Endometrium (tissue), 2 donors: Measurements from ENCODE around the gene LCP1.

Source experiments
- FAIRE-seq: peaks from 2 replicates; lab custom pipeline; 2012; peaks lifted over from hg19 to GRCh38; lab: Jason Lieb, UNC
- donor health status: control.
- donor health status: control.

Gene LCP1

DNA sequence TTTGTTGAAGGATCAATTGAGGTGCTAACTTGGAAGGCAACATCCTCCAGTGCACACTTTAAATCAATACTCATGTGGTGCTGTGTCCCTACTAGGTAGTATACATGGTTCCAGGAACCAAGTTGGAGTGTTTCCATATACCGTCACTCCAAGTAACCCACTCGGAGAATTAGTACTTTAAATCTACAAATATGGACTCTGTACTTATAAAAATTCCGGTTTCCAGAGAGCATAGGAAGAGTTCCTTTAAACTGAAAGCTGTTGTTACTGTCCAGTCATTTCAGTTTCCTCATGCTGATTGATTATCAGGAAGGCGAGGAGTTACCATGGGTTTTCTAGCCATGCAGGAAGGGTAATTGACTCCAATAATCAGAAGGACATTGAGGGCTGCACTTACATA lies 84.3 kb downstream of the LCP1 start:
- no peak for FAIRE-seq

DNA sequence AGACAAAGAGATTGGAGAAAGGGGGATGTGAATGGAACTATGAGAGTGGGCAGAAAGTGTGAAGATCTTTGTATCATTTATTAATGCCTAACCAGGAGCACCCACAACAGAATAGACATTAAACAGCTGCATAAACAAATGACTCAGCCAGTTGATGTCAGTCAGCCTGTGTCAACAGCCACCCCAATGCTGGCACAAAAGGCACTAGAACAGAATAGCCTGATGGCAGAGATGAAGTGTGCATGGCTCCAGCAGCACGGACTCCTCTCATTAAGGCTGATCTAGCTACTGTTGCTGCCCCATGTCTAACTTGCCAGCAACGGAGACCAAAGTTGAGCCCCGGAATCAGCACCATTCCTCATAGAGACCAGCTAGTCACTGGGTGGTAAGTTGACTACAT lies 85.0 kb downstream of the LCP1 start:
- FAIRE-seq, result no peak

DNA sequence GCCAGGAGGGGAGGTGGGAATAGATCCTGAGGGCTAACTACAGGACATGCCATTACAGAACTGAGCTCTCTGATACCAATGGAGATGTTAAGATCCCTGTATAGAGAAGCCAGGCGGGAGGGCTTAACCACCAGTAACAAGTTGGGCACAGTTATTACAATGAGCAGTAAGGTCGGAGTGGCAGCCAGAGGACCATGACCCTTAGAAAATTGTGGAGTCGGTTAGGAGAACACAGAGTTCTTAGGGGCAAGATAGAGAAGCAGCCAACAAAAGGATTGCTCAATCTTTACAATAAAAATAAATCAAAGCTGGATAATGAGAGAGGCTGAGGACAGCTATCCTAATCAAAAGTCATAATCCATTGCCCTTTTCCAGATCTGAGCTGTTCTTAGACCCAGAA lies 87.5 kb downstream of the LCP1 start:
- FAIRE-seq, result no peak

DNA sequence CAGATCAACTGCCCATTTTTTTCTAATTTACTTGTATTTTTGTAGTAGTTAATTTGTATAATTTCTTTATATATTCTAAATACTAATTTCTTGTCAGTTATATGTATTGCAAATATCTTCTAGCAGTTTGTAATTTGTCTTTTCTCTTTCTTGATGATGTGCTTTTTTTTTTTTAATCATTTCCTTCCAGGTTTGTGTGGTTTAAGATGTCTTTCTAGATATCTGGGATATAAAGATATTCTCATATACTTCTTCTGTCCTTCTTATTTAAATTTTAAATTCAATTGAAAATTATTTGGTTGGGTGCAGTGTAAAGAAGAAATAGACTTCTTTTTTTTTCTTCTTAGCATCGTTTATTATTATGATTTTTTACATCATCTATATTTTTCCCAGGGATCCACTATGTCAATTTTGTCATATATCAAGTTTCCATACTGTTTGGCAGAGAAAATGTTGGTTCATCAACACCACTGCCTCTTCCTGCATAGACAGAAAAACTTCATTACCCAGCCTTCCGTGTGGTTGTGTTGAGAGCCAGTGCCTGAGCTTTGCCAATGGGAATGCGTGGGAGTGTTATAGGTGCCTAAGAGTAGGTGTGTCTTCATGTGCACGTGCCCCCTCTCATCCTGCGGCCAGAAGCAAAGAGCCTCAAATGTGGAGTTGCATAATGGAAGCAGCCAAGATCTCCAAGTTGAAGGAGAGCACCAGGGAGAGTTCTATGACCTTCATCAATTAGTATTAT lies 93.0 kb downstream of the LCP1 start:
- FAIRE-seq, result no peak

DNA sequence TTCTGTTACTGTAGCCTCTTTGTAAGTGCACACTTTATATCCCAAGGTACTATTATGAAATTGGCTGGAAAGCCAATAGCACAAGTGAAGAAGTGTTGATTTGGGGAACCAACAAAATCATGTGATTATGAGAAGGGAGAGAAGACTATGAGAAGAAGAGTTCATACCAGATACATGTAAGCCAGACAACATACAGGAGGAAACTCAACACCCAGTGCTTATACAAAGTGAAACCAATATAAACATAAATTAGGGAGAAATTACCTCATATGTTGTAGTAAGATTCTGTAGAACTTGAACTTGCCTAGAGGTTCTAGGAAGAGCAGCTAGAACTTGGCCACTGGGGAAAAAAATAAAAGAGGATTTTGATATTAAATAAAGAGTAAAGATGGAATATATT lies 94.5 kb downstream of the LCP1 start:
- no peak for FAIRE-seq

DNA sequence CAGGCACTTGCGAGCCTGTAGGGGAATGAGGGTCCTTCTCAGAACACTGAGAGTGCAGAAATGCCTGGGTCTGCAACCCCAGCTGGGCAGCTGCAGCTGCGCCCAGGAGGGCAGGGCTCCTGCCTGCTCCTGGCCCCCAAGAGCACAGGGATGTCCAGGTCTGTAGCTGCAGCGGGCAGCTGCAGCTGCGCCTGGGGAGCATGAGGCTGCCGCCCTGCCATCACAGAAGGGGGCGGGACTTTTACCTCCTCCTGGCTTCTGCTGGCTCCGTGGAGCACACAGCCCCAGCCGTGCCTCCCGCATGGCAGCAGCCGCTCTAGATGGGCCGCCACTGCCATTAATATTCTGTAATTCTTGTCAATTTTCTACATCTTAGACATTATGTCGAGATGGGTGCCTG lies 95.0 kb downstream of the LCP1 start:
- FAIRE-seq, result no peak

DNA sequence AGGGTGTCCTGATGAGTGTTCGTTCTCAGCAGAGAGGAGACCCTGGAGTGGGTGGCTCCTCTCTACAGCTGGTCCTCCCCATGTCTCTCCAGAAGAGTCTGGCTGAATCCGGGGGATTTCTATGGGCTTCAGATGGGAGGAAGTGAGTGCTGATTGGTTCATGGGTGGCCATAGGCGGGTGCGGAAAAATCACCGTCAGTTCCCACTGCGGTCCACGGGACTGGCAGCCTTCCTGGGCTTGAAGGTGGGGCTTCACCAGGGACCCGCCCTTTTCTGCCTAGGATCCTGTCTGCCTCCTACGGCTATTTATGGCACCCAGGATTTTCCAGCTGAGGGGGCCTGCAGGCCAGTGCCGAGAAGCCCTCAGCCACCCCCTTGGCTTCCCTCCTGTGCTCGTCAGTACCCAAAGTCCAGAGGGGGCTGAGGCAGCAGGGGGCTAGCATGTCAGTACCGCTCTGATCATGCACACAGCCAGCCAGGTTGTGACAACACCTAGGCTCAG lies 95.5 kb downstream of the LCP1 start:
- no peak for FAIRE-seq

DNA sequence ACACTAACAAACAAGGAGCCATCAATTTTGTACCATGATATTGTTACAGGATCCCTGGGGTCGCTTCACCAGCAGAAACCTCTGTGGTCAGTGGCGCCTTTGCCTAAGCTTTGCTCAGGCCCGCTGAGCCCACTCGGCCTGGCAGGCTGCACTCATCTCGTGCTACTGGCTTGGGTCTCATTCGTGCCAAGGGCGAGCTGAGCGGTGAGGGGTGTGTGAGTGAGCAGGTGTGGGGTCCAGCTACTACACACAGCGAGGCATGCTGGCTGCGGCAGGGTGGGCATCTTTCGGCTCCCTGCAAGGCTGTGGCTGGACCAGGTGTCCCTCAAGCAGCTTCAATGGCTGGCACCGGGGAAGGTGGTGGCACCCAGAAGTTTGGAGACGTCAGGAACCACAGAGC lies 96.2 kb downstream of the LCP1 start:
- no peak for FAIRE-seq

DNA sequence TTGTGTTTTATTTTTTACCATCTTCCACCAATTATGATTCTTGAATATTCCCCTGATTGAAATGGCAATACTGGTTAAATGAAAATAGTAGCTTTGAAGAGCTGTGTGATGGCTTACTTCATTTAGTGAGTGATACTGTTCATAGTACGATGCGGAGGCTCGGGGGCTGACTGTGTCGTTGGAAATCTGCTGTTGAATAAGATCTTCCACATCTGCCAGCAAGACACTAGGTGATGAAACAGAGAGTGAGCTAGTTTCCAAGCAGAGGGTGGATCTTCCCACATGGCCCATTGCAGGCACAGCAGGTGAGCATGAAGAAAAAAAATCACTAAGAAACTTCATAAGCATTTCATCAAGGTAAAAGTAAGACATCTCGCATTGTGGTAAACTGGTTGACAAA lies 99.7 kb downstream of the LCP1 start:
- no peak for FAIRE-seq

DNA sequence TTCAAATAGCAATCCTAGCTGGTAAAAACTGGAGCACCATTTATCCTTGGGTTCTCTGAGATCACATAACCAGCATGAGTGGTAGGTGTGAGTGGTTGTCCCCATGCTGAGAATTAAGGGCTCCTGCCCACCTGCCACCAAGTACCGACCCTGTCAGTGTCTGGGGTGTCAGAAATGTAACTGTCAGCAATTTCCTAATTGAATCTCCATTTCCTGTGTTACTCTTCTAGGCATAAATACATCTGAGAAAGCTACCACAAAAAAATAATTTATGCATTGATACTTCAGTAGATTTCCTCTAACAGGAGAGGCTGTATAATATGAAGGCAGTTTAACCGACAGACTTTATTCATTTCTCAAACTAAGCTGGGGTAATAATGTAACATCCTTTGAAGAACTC lies 102.2 kb downstream of the LCP1 start:
- no peak for FAIRE-seq

DNA sequence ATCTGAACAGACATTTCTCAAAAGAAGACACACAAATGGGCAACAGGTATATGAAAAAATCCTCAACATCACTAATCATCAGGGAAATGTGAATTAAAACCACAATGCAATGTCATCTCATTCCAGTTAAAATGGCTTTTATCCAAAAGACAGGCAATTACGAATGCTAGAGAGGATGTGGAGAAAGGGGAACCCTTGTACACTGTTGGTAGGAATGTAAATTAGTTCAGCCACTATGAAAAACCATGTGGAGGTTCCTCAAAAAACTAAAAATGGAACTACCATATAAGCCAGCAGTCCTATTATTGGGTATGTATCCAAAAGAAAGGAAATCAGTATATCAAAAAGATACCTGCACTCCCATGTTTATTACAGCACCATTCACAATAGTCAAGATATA lies 104.7 kb downstream of the LCP1 start:
- FAIRE-seq, result no peak

DNA sequence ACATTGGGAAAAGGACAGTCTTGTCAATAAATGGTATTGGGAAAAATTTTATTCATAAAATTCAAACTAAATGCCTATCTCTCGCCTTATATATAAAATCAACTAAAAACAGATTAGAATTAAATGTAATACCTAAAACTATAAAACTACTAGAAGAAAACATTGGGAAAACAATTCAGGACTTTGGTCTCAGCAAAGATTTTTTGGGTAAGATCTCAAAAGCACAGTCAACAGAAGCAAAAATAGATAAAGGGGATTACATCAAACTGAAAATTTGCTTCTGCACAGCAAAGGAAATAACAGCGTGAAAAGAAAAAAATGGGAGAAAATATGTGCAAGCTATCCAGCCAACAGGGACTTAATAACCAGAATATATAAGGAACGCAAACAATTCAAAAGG lies 105.2 kb downstream of the LCP1 start:
- FAIRE-seq, result no peak
